ENCODE results near the gene CYBRD1. TPM values are rescaled to one million over a fixed set of nuclear protein-coding genes. Genes with fewer than 3 reads are reported as not detected.
A peak's percentile ranks its signal among the peaks of the same experiment; 100 is the strongest.

Gene CYBRD1
- 100 to 1,000 TPM; 158 to 245 (median 191) TPM for total RNA-seq
- polyA plus RNA-seq = 100 to 1,000 TPM; 147 to 248 TPM
- long read RNA-seq, donor 1, full-length matches to known transcripts = 63 of 93 reads
- long read RNA-seq, donor 1, partial matches to known transcripts = 1 of 93 reads
- long read RNA-seq, donor 1, other reads (novel, unspliced or antisense) = 29 of 93 reads
- long read RNA-seq, donor 2, full-length matches to known transcripts = 13 of 13 reads
- long read RNA-seq, donor 2, partial matches to known transcripts = 0 of 13 reads
- long read RNA-seq, donor 2, other reads (novel, unspliced or antisense) = 0 of 13 reads
- long read RNA-seq, donor 3, full-length matches to known transcripts = 312 of 337 reads
- long read RNA-seq, donor 3, partial matches to known transcripts = 7 of 337 reads
- long read RNA-seq, donor 3, other reads (novel, unspliced or antisense) = 18 of 337 reads

- WGBS, 3 donors = 0 to 1% (median 0%) methylated on average over 45 of the region's 45 CpGs
- Histone ChIP-seq H3K4me3 (peak within 1 kb of the TSS; percentile 98), H3K4me1 (ENCODE audit: insufficient read depth) (peaks cover 9% of the 10 kb centered on the region), H3K27me3 (no peaks in the 10 kb centered on the region), H3K36me3 (no peaks in the 10 kb centered on the region), H3K9me3 (no peaks in the 10 kb centered on the region), H3K27ac (peak within 1 kb of the TSS; percentile 92 to 94)
- peak; percentile 88 to 91 (median 89) for DNase-seq
- intact Hi-C loops (cut with DNase I) = loop anchor here in 2 of 4 donors (2.0 to 10.0 kb wide), 2 partner anchors 87 kb away; partner anchors contain the start of genes DCAF17 (in 2 of the 2) and METTL8 (in 1 of the 2)
- TF ChIP-seq CTCF (IDR thresholded peaks at IDR 0.05) (peak in 1 of 3 donors; percentile 8), POLR2A (IDR thresholded peaks at IDR 0.05) (peak; percentile 70), EP300 (IDR thresholded peaks at IDR 0.05) (no peak)
Observed at GRCh38 chr2:171522052-171522787, at the start of gene CYBRD1. TSS of gene CYBRD1 (plus strand) at chr2:171522474. CDS start at chr2:171522546, 72 bp downstream.

GRCh38 chr2:171475979-171476378 lies 46.3 kb upstream of the CYBRD1 start:
- Histone ChIP-seq H3K27me3 (no peaks in the 10 kb centered on the region), H3K4me1 (ENCODE audit: insufficient read depth) (no peaks in the 10 kb centered on the region), H3K36me3 (no peaks in the 10 kb centered on the region), H3K27ac (no peak overlapping the region), H3K9me3 (no peaks in the 10 kb centered on the region), H3K4me3 (no peak overlapping the region)
- DNase-seq = no peak
- 38 to 51% (median 50%) methylated on average over 1 of the region's 1 CpG for WGBS, 3 donors
- intact Hi-C loops (cut with DNase I) = no loop called here
- no peak for TF ChIP-seq EP300 (IDR thresholded peaks at IDR 0.05)
- TF ChIP-seq CTCF (IDR thresholded peaks at IDR 0.05) = no peak
- TF ChIP-seq POLR2A (IDR thresholded peaks at IDR 0.05) = no peak

GRCh38 chr2:171478345-171478744 lies 43.9 kb upstream of the CYBRD1 start:
- WGBS, 3 donors = 48 to 56% (median 53%) methylated on average over 1 of the region's 1 CpG

More at GRCh38 chr2:171478345-171478744, 43.9 kb upstream of the CYBRD1 start:
- intact Hi-C loops (cut with DNase I) = no loop called here
- Histone ChIP-seq H3K27ac (no peak overlapping the region), H3K9me3 (no peaks in the 10 kb centered on the region), H3K4me3 (no peak overlapping the region), H3K36me3 (no peaks in the 10 kb centered on the region), H3K4me1 (ENCODE audit: insufficient read depth) (no peaks in the 10 kb centered on the region), H3K27me3 (no peaks in the 10 kb centered on the region)
- no peak for DNase-seq
- TF ChIP-seq EP300 (IDR thresholded peaks at IDR 0.05) = no peak
- TF ChIP-seq CTCF (IDR thresholded peaks at IDR 0.05) = no peak
- TF ChIP-seq POLR2A (IDR thresholded peaks at IDR 0.05) = no peak

Measured in ovary (tissue), 10 donors.